Esophagus squamous epithelium (tissue), 4 donors: ENCODE data around the gene EIF3F.

Experiments
- POLR2A ChIP-seq, 4 donors: fragments of 450-650 bp; IDR thresholded peaks; one replicate each; pipeline ENCODE4 v1.6.1; 2017; ENCODE audit warnings: antibody characterized with exemption in 4 of 4, mild to moderate bottlenecking in 4 of 4, moderate library complexity in 3 of 4
- TF ChIP-seq, protein P1 (sequence below), 6 experiments: fragments of 450-650 bp in 4 of 6; fragments of 200-600 bp in 2 of 6; sonication (generic) in 2 of 6; IDR thresholded peaks; one replicate each; pipeline ENCODE4 v1.5.1; 2016 to 2019; ENCODE audit warnings: antibody characterized with exemption in 6 of 6, mild to moderate bottlenecking in 4 of 6, moderate library complexity in 4 of 6

DNA sequence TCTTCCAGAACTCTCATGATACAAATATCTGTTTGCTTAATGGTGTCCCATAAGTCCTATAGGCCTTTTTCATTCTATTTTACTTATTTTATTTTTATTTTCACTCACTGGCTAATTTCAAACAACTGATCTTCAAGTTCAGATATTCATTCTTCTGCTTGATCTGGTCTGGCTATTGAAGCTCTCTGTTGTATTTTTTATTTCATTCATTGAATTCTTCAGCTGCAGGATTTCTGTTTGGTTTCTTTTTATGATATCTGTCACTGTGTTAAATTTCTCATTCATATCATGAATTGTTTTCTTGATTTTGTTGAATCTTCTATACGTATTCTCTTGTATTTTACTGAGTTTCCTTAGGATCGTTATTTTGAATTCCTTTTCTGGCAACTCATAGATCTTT, 43.0 kb upstream of the EIF3F start:
- TF ChIP-seq, protein P1, sequence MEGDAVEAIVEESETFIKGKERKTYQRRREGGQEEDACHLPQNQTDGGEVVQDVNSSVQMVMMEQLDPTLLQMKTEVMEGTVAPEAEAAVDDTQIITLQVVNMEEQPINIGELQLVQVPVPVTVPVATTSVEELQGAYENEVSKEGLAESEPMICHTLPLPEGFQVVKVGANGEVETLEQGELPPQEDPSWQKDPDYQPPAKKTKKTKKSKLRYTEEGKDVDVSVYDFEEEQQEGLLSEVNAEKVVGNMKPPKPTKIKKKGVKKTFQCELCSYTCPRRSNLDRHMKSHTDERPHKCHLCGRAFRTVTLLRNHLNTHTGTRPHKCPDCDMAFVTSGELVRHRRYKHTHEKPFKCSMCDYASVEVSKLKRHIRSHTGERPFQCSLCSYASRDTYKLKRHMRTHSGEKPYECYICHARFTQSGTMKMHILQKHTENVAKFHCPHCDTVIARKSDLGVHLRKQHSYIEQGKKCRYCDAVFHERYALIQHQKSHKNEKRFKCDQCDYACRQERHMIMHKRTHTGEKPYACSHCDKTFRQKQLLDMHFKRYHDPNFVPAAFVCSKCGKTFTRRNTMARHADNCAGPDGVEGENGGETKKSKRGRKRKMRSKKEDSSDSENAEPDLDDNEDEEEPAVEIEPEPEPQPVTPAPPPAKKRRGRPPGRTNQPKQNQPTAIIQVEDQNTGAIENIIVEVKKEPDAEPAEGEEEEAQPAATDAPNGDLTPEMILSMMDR (IDR thresholded peaks at IDR 0.05) = no peak
- TF ChIP-seq POLR2A (IDR thresholded peaks at IDR 0.05) = no peak
